Transverse colon (tissue), 4 donors: ENCODE results near the gene C17orf75. TPM values are rescaled to one million over a fixed set of nuclear protein-coding genes. Genes with fewer than 3 reads are reported as not detected.
A peak's percentile ranks its signal among the peaks of the same experiment; 100 is the strongest.

Source experiments
- DNase-seq: peaks from one replicate; pipeline ENCODE4 v3.0.0-alpha.2; 2019
- H3K27ac ChIP-seq, 4 donors: fragments of 200-600 bp; sonication (generic); 2 replicates each; pipeline ENCODE4 v1.5.1; 2016 to 2018; ENCODE audit warnings: inconsistent platforms in 4 of 4
- H3K27me3 ChIP-seq: fragments of 200-600 bp; sonication (generic); 2 replicates; pipeline ENCODE4 v1.5.1; 2017; ENCODE audit warnings: inconsistent platforms
- H3K36me3 ChIP-seq, 4 donors: fragments of 200-600 bp; sonication (generic); 2 replicates each; pipeline ENCODE4 v1.5.1; 2017 to 2019; ENCODE audit warnings: inconsistent platforms in 4 of 4
- H3K4me1 ChIP-seq, 4 donors: fragments of 200-600 bp; sonication (generic); 2 replicates each; pipeline ENCODE4 v1.5.1; 2017 to 2020; ENCODE audit warnings: inconsistent platforms in 4 of 4
- H3K4me3 ChIP-seq, 4 donors: fragments of 200-600 bp; sonication (generic); 1 replicate in 1 of 4; 2 replicates in 3 of 4; pipeline versions ENCODE4 v1.5.1 to v1.6.1; 2017 to 2019; ENCODE audit warnings: inconsistent platforms in 4 of 4
- H3K9me3 ChIP-seq, 2 donors: fragments of 200-600 bp; sonication (generic); 2 replicates each; pipeline ENCODE4 v1.5.1; 2017 to 2019; ENCODE audit warnings: inconsistent platforms in 2 of 2
- EP300 ChIP-seq: sonication (generic); formaldehyde crosslinking; IDR thresholded peaks from one replicate; pipeline ENCODE4 v1.6.1; 2017; ENCODE audit warnings: antibody characterized with exemption, low read depth
- POLR2A ChIP-seq: fragments of 450-650 bp; IDR thresholded peaks from one replicate; pipeline ENCODE4 v1.6.1; 2016; ENCODE audit warnings: antibody characterized with exemption, mild to moderate bottlenecking, moderate library complexity
- POLR2AphosphoS5 ChIP-seq, 3 donors: sonication (generic); formaldehyde crosslinking; IDR thresholded peaks; one replicate each; pipeline ENCODE4 v1.6.1; 2016; ENCODE audit warnings: antibody characterized with exemption in 3 of 3
- WGBS, 2 donors: methylation state at CpG; one replicate each; pipeline ENCODE4 v1.1.5; 2018; ENCODE audit warnings: low coverage in 1 of 2; 5-methylcytosine and 5-hydroxymethylcytosine counted together
- in situ Hi-C, 4 donors: fragments of 200-750 bp; cut with MboI; loops; one replicate each; pipeline versions ENCODE4 v1.15.0 to v1.15.1; 2017; ENCODE audit warnings: low sequenced_read_pairs in 3 of 4, low pct_ligation_motif_present in 1 of 4, low pct_unique_long_range_greater_than_20kb in 1 of 4
- intact Hi-C: fragments of 100-400 bp; cut with DNase I; formaldehyde crosslinking; loops from one replicate; pipeline ENCODE4 v1.15.1; 2023; ENCODE audit warnings: low total_unique reads
- total RNA-seq, 4 donors: library from RNA; depleted of rRNA; stranded (reverse); fragments of >200 nt; gene quantifications; one replicate each; pipeline ENCODE4 v1.1.0, GENCODE V29; 2016
- TF ChIP-seq, protein P1 (sequence below), 5 experiments: fragments of 200-600 bp in 3 of 5; fragments of 450-650 bp in 2 of 5; sonication (generic) in 3 of 5; IDR thresholded peaks; 1 replicate in 2 of 5; 2 replicates in 3 of 5; pipeline ENCODE4 v1.5.1; 2016 to 2017; ENCODE audit warnings: antibody characterized with exemption in 5 of 5, inconsistent platforms in 3 of 5, mild to moderate bottlenecking in 2 of 5, moderate library complexity in 1 of 5

C17orf75 gene
- total RNA-seq, 4 donors from 2014 or later: 2.2 to 17.6 (median 9.6) TPM

DNA sequence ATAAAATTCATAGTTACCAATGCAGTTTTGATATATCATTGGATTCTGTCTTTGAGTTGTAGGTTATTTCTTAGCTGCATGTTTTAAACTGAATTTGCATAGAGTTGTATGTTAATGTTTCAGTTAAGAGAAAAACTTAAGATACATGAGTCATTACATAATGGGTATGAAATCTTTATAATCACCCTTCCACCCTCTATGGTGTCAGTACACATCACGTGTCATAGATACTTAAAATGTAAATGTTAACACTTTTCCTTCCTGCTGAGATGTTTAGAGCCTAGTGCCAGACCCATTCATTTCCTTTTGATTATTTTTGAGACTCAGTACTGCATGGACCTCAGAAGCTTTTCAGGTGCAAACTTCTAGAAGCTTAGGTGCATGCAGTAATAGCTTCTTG is 28.5 kb upstream of the C17orf75 start:
- Histone ChIP-seq H3K27ac (no peak overlapping the region), H3K9me3 (no peaks in the 10 kb centered on the region), H3K27me3 (no peaks in the 10 kb centered on the region), H3K4me3 (no peak overlapping the region), H3K36me3 (peaks cover 0 to 95% (median 45%) of the 10 kb centered on the region in 4 donors), H3K4me1 (peaks cover 0 to 7% (median 0%) of the 10 kb centered on the region in 4 donors)
- DNase-seq: no peak
- WGBS, 2 donors: 55 to 60% methylated on average over 1 of the region's 1 CpG
- intact Hi-C loops: no loop called here
- in situ Hi-C loops: no loop called here
- TF ChIP-seq POLR2AphosphoS5 (IDR thresholded peaks at IDR 0.05) (peak in 1 of 3 donors; percentile 4), EP300 (no peak)

DNA sequence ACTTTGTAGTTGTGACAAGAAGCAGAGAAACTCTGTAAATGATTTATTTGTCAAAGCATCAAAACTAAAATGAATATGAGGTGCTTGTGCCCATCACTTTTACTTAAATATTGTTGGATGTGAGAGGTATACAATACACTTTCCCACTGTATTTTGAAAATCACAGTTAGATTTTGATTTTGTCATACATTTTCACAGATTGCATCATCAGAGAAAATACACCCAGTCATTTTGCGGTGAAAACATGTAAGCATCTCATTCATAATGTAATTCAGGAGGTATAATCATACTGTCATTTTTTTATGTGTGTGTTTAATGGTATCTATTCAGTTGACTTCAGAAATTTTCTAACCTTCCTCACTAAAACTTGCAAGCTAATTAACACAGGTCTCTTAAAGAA is 19.3 kb upstream of the C17orf75 start:
- 86 to 100% methylated on average over 1 of the region's 1 CpG for WGBS, 2 donors
- Histone ChIP-seq H3K9me3 (no peaks in the 10 kb centered on the region), H3K27ac (no peak overlapping the region), H3K27me3 (no peaks in the 10 kb centered on the region), H3K4me3 (no peak overlapping the region), H3K36me3 (peaks cover 0 to 86% (median 40%) of the 10 kb centered on the region in 4 donors), H3K4me1 (peaks cover 3 to 14% (median 7%) of the 10 kb centered on the region in 4 donors)
- no peak for DNase-seq
- TF ChIP-seq POLR2A (no peak), EP300 (no peak), POLR2AphosphoS5 (IDR thresholded peaks at IDR 0.05) (no peak)
- TF ChIP-seq, protein P1, sequence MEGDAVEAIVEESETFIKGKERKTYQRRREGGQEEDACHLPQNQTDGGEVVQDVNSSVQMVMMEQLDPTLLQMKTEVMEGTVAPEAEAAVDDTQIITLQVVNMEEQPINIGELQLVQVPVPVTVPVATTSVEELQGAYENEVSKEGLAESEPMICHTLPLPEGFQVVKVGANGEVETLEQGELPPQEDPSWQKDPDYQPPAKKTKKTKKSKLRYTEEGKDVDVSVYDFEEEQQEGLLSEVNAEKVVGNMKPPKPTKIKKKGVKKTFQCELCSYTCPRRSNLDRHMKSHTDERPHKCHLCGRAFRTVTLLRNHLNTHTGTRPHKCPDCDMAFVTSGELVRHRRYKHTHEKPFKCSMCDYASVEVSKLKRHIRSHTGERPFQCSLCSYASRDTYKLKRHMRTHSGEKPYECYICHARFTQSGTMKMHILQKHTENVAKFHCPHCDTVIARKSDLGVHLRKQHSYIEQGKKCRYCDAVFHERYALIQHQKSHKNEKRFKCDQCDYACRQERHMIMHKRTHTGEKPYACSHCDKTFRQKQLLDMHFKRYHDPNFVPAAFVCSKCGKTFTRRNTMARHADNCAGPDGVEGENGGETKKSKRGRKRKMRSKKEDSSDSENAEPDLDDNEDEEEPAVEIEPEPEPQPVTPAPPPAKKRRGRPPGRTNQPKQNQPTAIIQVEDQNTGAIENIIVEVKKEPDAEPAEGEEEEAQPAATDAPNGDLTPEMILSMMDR (IDR thresholded peaks at IDR 0.05): no peak
- intact Hi-C loops (no loop called here), in situ Hi-C loops (no loop called here)

GRCh38 chr17:32357615-32358014 is 15.6 kb upstream of the C17orf75 start:
- 72 to 74% methylated on average over 4 to 8 of the region's 8 CpGs for WGBS, 2 donors
- TF ChIP-seq, protein P1 (IDR thresholded peaks at IDR 0.05): no peak
- TF ChIP-seq POLR2AphosphoS5 (IDR thresholded peaks at IDR 0.05) (no peak), POLR2A (no peak), EP300 (no peak)
- intact Hi-C loops: no loop called here

GRCh38 chr17:32356750-32357149 is 14.8 kb upstream of the C17orf75 start:
- no peak for DNase-seq
- WGBS, 2 donors: 79 to 93% methylated on average over 3 to 5 of the region's 5 CpGs
- Histone ChIP-seq H3K4me3 (no peak overlapping the region), H3K4me1 (peaks cover 35 to 60% (median 44%) of the 10 kb centered on the region in 4 donors), H3K27me3 (no peaks in the 10 kb centered on the region), H3K9me3 (no peaks in the 10 kb centered on the region), H3K36me3 (peaks cover 0 to 71% (median 22%) of the 10 kb centered on the region in 4 donors), H3K27ac (no peak overlapping the region)
- no peak for TF ChIP-seq EP300
- TF ChIP-seq, protein P1 (IDR thresholded peaks at IDR 0.05): no peak
- TF ChIP-seq POLR2AphosphoS5 (IDR thresholded peaks at IDR 0.05): no peak
- TF ChIP-seq POLR2A: no peak
- in situ Hi-C loops: no loop called here
- intact Hi-C loops: no loop called here

More at GRCh38 chr17:32357615-32358014, 15.6 kb upstream of the C17orf75 start:
- Histone ChIP-seq H3K4me1 (peaks cover 28 to 51% (median 35%) of the 10 kb centered on the region in 4 donors), H3K4me3 (no peak overlapping the region), H3K27me3 (no peaks in the 10 kb centered on the region), H3K27ac (no peak overlapping the region), H3K36me3 (peaks cover 0 to 71% (median 26%) of the 10 kb centered on the region in 4 donors), H3K9me3 (no peaks in the 10 kb centered on the region)
- in situ Hi-C loops: no loop called here
- DNase-seq: no peak

DNA sequence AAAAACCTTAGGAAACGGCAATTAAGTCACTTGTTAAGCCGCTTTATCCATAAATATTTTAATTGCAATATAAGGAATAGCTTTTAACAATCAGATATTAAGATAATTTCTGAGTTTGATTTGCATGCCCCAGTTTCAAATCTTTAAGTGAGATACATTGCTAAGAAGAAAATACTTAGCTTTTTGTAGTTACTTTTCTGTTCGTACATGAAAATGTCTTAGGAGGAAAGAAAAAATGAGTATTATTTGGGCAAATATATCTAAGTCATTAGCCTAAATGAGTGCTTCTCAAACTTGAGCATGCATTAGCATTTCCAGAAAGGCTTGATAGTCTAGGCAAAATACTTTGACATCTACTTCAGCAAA is 14.4 kb upstream of the C17orf75 start:
- H3K27ac ChIP-seq: no peak overlapping the region
- H3K36me3 ChIP-seq: peaks cover 0 to 68% (median 21%) of the 10 kb centered on the region in 4 donors
- H3K4me1 ChIP-seq: peaks cover 35 to 63% (median 46%) of the 10 kb centered on the region in 4 donors
- no peaks in the 10 kb centered on the region for H3K27me3 ChIP-seq
- no peak for DNase-seq
- no peaks in the 10 kb centered on the region for H3K9me3 ChIP-seq
- 90 to 91% methylated on average over 3 of the region's 3 CpGs for WGBS, 2 donors
- no peak overlapping the region for H3K4me3 ChIP-seq
- in situ Hi-C loops: no loop called here
- no peak for TF ChIP-seq POLR2A
- TF ChIP-seq EP300: no peak
- TF ChIP-seq, protein P1 (IDR thresholded peaks at IDR 0.05): no peak
- no peak for TF ChIP-seq POLR2AphosphoS5 (IDR thresholded peaks at IDR 0.05)
- intact Hi-C loops: no loop called here
